PFSK-1 (cell line): Measurements from ENCODE around the gene GBP3.

Experiments used
- POLR2AphosphoS5 ChIP-seq: IDR thresholded peaks from 2 replicates; pipeline ENCODE4 v1.6.1; 2012; ENCODE audit warnings: low read depth, mild to moderate bottlenecking, control low read depth, low read length, moderate library complexity
- TAF1 ChIP-seq: IDR thresholded peaks from 2 replicates; pipeline ENCODE4 v1.6.1; 2012; ENCODE audit warnings: low read length, control low read depth, borderline replicate concordance; ENCODE audit not compliant: insufficient read depth
- TF ChIP-seq, protein P1 (sequence below), 2 experiments: IDR thresholded peaks; 2 replicates each; pipeline versions ENCODE4 v1.6.1 to v1.8.0; 2011 to 2012; ENCODE audit warnings: low read depth in 2 of 2, low read length in 2 of 2, control low read depth in 1 of 2, inconsistent platforms in 1 of 2, mild to moderate bottlenecking in 1 of 2, moderate library complexity in 1 of 2; ENCODE audit not compliant: insufficient read depth in 1 of 2

GRCh38 chr1:88979054-88979748, 43.5 kb downstream of the GBP3 start:
- TF ChIP-seq, protein P1, sequence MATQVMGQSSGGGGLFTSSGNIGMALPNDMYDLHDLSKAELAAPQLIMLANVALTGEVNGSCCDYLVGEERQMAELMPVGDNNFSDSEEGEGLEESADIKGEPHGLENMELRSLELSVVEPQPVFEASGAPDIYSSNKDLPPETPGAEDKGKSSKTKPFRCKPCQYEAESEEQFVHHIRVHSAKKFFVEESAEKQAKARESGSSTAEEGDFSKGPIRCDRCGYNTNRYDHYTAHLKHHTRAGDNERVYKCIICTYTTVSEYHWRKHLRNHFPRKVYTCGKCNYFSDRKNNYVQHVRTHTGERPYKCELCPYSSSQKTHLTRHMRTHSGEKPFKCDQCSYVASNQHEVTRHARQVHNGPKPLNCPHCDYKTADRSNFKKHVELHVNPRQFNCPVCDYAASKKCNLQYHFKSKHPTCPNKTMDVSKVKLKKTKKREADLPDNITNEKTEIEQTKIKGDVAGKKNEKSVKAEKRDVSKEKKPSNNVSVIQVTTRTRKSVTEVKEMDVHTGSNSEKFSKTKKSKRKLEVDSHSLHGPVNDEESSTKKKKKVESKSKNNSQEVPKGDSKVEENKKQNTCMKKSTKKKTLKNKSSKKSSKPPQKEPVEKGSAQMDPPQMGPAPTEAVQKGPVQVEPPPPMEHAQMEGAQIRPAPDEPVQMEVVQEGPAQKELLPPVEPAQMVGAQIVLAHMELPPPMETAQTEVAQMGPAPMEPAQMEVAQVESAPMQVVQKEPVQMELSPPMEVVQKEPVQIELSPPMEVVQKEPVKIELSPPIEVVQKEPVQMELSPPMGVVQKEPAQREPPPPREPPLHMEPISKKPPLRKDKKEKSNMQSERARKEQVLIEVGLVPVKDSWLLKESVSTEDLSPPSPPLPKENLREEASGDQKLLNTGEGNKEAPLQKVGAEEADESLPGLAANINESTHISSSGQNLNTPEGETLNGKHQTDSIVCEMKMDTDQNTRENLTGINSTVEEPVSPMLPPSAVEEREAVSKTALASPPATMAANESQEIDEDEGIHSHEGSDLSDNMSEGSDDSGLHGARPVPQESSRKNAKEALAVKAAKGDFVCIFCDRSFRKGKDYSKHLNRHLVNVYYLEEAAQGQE (IDR thresholded peaks at IDR 0.05; ENCODE audit: insufficient read depth in 1 of 2, low read depth in 2 of 2, low read length in 2 of 2): no peak
- no peak for TF ChIP-seq TAF1
- no peak for TF ChIP-seq POLR2AphosphoS5
